ENCODE data around the gene IGSF8. TPM values are rescaled to one million over a fixed set of nuclear protein-coding genes. Genes with fewer than 3 reads are reported as not detected.

IGSF8 gene
- total RNA-seq, 1 experiment from 2014 or later = 35.6 TPM

GRCh38 chr1:160070243-160071163 is 27.9 kb downstream of the IGSF8 start:
- Histone ChIP-seq H3K27me3 (ENCODE audit: insufficient read depth, low read length) (no peaks in the 10 kb centered on the region), H3K36me3 (ENCODE audit: control insufficient read depth in 1 of 2, insufficient read depth in 2 of 2, low read length in 2 of 2) (no peaks in the 10 kb centered on the region), H3K4me2 (ENCODE audit: low read length) (peak overlapping the region; percentile 71), H3K9ac (ENCODE audit: low read length) (no peak overlapping the region), H3K4me1 (ENCODE audit: control insufficient read depth in 1 of 2, insufficient read depth in 2 of 2, low read length in 2 of 2) (peaks cover 0 to 13% of the 10 kb centered on the region in 2 experiments; a peak in 1 of 4 replicates), H3K4me3 (replicated peaks in 1 of 2; ENCODE audit: low read depth in 1 of 2, low read length in 2 of 2) (peak overlapping the region; percentile 34 to 46), H3K79me2 (ENCODE audit: insufficient read depth, low read length) (no peaks in the 10 kb centered on the region), H2AFZ (ENCODE audit: low read depth, low read length, poor library complexity, severe bottlenecking) (no peak overlapping the region), H3K9me3 (ENCODE audit: control insufficient read depth in 1 of 2, insufficient read depth in 1 of 2, low read depth in 1 of 2, low read length in 2 of 2) (no peaks in the 10 kb centered on the region), H3K27ac (ENCODE audit: low read depth, low read length) (no peak overlapping the region), H4K20me1 (ENCODE audit: insufficient read depth) (no peaks in the 10 kb centered on the region), H3K9me2 (ENCODE audit: insufficient read depth) (no peaks in the 10 kb centered on the region)
- no TSS peak for BruUV-seq (replicated peaks)
- ChIA-PET CTCF (interaction anchor here (0.7 to 1.1 kb wide), 2 partner anchors 8 to 12 kb away, joined by 3 to 5 read pairs; no protein-coding TSS in a partner anchor), RAD21 (ENCODE audit: low non-redundant PET in 1 of 2, low total read pairs in 2 of 2, uncharacterized antibody in 2 of 2, unreplicated experiment in 2 of 2) (no interaction called here), POLR2A (interaction anchor here (0.6 kb wide), 1 partner anchor 9 kb away, joined by 3 read pairs; no protein-coding TSS in a partner anchor)
- TF ChIP-seq RAD21 (IDR thresholded peaks at IDR 0.05; ENCODE audit: low read depth) (no peak), EGR1 (IDR thresholded peaks at IDR 0.05; ENCODE audit: low read depth) (no peak), ZFX (IDR thresholded peaks at IDR 0.05) (no peak), FOSL1 (IDR thresholded peaks at IDR 0.05; ENCODE audit: low read depth) (no peak), JUND (IDR thresholded peaks at IDR 0.05) (no peak), SRF (IDR thresholded peaks at IDR 0.05; ENCODE audit: low read depth) (no peak), EZH2phosphoT487 (IDR thresholded peaks at IDR 0.05; ENCODE audit: borderline replicate concordance) (no peak), ELF1 (IDR thresholded peaks at IDR 0.05; ENCODE audit: borderline replicate concordance, low read depth) (no peak)
- TF ChIP-seq, protein P1, sequence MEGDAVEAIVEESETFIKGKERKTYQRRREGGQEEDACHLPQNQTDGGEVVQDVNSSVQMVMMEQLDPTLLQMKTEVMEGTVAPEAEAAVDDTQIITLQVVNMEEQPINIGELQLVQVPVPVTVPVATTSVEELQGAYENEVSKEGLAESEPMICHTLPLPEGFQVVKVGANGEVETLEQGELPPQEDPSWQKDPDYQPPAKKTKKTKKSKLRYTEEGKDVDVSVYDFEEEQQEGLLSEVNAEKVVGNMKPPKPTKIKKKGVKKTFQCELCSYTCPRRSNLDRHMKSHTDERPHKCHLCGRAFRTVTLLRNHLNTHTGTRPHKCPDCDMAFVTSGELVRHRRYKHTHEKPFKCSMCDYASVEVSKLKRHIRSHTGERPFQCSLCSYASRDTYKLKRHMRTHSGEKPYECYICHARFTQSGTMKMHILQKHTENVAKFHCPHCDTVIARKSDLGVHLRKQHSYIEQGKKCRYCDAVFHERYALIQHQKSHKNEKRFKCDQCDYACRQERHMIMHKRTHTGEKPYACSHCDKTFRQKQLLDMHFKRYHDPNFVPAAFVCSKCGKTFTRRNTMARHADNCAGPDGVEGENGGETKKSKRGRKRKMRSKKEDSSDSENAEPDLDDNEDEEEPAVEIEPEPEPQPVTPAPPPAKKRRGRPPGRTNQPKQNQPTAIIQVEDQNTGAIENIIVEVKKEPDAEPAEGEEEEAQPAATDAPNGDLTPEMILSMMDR (IDR thresholded peaks at IDR 0.05 in 2 of 3, conservative IDR thresholded peaks at IDR 0.05 in 1 of 3; ENCODE audit: borderline replicate concordance in 1 of 3, insufficient read depth in 1 of 3, low read depth in 2 of 3, low read length in 2 of 3) = no peak
- intact Hi-C loops (cut with micrococcal nuclease) = no loop called here
- ATAC-seq (peak; percentile 95), DNase-seq (ENCODE audit: low read depth, low spot score) (no peak)
